OCI-LY7 (cell line): ENCODE results near the gene SLBP. TPM values are rescaled to one million over a fixed set of nuclear protein-coding genes. Genes with fewer than 3 reads are reported as not detected.

Experiments used
- BruUV-seq: library from RNA; stranded (reverse); fragments of 400-500 nt; replicated peaks from 2 replicates; lab custom pipeline; 2021; lab: Mats Ljungman, UMichigan
- CTCF ChIA-PET: fragments of 300-600 bp; sonication (Branson Sonifier 250); formaldehyde crosslinking; loops from one replicate; lab custom pipeline; 2022; ENCODE audit warnings: antibody characterized with exemption; ENCODE audit not compliant: unreplicated experiment; lab: Charles Lee
- POLR2A ChIA-PET: fragments of 300-600 bp; sonication (Branson Sonifier 250); formaldehyde crosslinking; loops from one replicate; lab custom pipeline; 2022; ENCODE audit warnings: antibody characterized with exemption; lab: Charles Lee
- DNase-seq: peaks from one replicate; pipeline ENCODE4 v3.0.0-alpha.2; 2015; ENCODE audit warnings: low spot score
- H2AFZ ChIP-seq: fragments of 200-600 bp; sonication (generic), shearing (Covaris generic); 2 replicates; pipeline ENCODE4 v1.6.1; 2014; ENCODE audit warnings: mild to moderate bottlenecking, antibody characterized with exemption, low read length, moderate library complexity
- H3K27ac ChIP-seq: fragments of 200-600 bp; sonication (generic); 2 replicates; pipeline ENCODE4 v1.5.1; 2014; ENCODE audit warnings: mixed run types, low read depth, mild to moderate bottlenecking, moderate library complexity, low read length, inconsistent platforms; ENCODE audit not compliant: poor library complexity, severe bottlenecking
- H3K36me3 ChIP-seq: fragments of 200-600 bp; sonication (generic); 2 replicates; pipeline ENCODE4 v1.6.1; 2014; ENCODE audit warnings: mild to moderate bottlenecking, antibody characterized with exemption, low read length, moderate library complexity, mixed read lengths; ENCODE audit not compliant: insufficient read depth
- H3K4me1 ChIP-seq: fragments of 200-600 bp; sonication (generic); 2 replicates; pipeline ENCODE4 v1.5.1; 2014; ENCODE audit warnings: mild to moderate bottlenecking, low read length; ENCODE audit not compliant: insufficient read depth, poor library complexity, severe bottlenecking
- H3K4me2 ChIP-seq: fragments of 200-600 bp; sonication (generic); 2 replicates; pipeline ENCODE4 v1.6.1; 2014; ENCODE audit warnings: mild to moderate bottlenecking, low read length
- H3K4me3 ChIP-seq: fragments of 200-600 bp; sonication (generic); 2 replicates; pipeline ENCODE4 v1.5.1; 2014; ENCODE audit warnings: mild to moderate bottlenecking, low read depth, low read length; ENCODE audit not compliant: poor library complexity, severe bottlenecking
- H3K79me2 ChIP-seq: fragments of 200-600 bp; sonication (generic); 2 replicates; pipeline ENCODE4 v1.6.1; 2016; ENCODE audit warnings: low read depth, mild to moderate bottlenecking, low read length, moderate library complexity, mixed read lengths; ENCODE audit not compliant: insufficient read depth
- H3K9me2 ChIP-seq: fragments of 200-600 bp; sonication (generic); 2 replicates; pipeline ENCODE4 v1.6.1; 2016; ENCODE audit warnings: mild to moderate bottlenecking, low read length, mixed read lengths; ENCODE audit not compliant: insufficient read depth
- H3K9me3 ChIP-seq: fragments of 200-600 bp; sonication (generic); 2 replicates; pipeline ENCODE4 v1.6.1; 2014; ENCODE audit warnings: mild to moderate bottlenecking, mixed run types, low read length, mixed read lengths
- H4K20me1 ChIP-seq: fragments of 200-600 bp; sonication (generic); 2 replicates; pipeline ENCODE4 v1.6.1; 2014; ENCODE audit warnings: mild to moderate bottlenecking, antibody characterized with exemption, low read length, moderate library complexity, mixed read lengths; ENCODE audit not compliant: insufficient read depth
- EZH2phosphoT487 ChIP-seq: fragments of 200-600 bp; sonication (generic); IDR thresholded peaks from 2 replicates; pipeline ENCODE4 v1.6.1; 2018; ENCODE audit warnings: low read depth, borderline replicate concordance, mild to moderate bottlenecking, mixed run types, antibody characterized with exemption, low read length, moderate library complexity, mixed read lengths
- intact Hi-C: fragments of 100-400 bp; cut with micrococcal nuclease; formaldehyde crosslinking; loops from one replicate; pipeline ENCODE4 v1.10.0; 2022; ENCODE audit not compliant: unreplicated experiment
- total RNA-seq, 2 experiments: library from RNA; depleted of rRNA in 1 of 2; stranded (reverse); fragments of >200 nt in 1 of 2; shearing (Covaris generic) in 1 of 2; gene quantifications; 2 replicates each; pipeline ENCODE4 v1.2.3, GENCODE V29; 2014 to 2022
- TF ChIP-seq, protein P1 (sequence below): fragments of 200-600 bp; sonication (generic); conservative IDR thresholded peaks from 2 replicates; pipeline ENCODE4 v1.5.1; 2014; ENCODE audit warnings: mild to moderate bottlenecking, antibody characterized with exemption, low read length, moderate library complexity, mixed read lengths

The SLBP gene
- total RNA-seq, 2 experiments from 2014 or later = 159 to 196 TPM

DNA sequence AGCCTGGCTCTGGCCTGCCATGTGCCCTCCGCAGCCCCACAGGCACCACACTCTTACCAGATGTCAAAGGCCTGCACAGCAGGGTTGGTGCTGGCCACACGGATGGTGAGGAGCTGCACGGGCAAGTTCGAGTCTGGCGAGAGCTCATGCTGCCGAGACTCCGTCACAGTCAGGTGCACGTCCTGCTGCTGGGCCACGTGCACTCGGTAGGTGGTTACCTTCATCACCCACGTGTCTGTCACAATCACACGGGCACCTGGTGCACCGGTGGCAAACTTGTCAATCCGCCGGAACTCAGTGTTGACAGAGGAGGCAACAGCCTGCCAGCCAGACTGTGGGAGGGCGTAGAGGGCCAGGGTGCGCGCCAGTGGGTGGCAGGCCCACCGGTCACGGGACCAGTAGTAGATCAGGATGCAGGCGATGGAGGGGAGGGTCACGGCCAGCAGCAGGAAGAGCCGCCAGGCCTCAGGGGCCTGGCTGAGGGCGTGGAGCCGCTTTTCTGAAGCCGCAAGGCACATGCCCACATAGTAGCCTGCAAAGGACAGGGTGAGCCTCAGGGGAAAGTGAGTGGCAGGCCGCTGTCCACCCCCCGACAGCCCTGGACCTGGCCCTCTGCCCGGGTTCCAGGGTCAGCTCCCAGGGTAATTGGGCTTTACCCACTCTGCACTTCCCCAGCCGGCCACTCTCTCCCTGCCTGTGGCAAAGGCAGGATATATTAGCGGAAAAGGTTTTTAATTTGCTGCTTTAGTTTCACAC, 6.2 kb upstream of the SLBP start:
- Histone ChIP-seq H3K9me3 (no peaks in the 10 kb centered on the region), H3K4me3 (peak overlapping the region; percentile 76), H3K36me3 (peaks cover 71% of the 10 kb centered on the region), H3K27ac (peak overlapping the region; percentile 85), H4K20me1 (peaks cover 18% of the 10 kb centered on the region; the same call in 1 of the 2 replicates), H3K4me2 (peak overlapping the region; percentile 91), H2AFZ (no peak overlapping the region), H3K79me2 (peaks cover 62% of the 10 kb centered on the region), H3K4me1 (peaks cover 72% of the 10 kb centered on the region), H3K9me2 (no peaks in the 10 kb centered on the region)
- intact Hi-C loops = loop anchor here (2.0 to 10.0 kb wide), 3 partner anchors 499 to 1043 kb away; partner anchors contain the start of genes ATP5ME, MYL5 and RNF4
- BruUV-seq = TSS peak; percentile 40
- peak; percentile 80 for DNase-seq
- ChIA-PET CTCF (interaction anchor here (0.9 to 1.5 kb wide), 2 partner anchors 25 to 27 kb away, joined by 3 to 5 read pairs; no protein-coding TSS in a partner anchor), POLR2A (interaction anchor here (4.2 kb wide), 1 partner anchor 9 kb away, joined by 16 read pairs; no protein-coding TSS in a partner anchor)
- no peak for TF ChIP-seq EZH2phosphoT487
- TF ChIP-seq, protein P1, sequence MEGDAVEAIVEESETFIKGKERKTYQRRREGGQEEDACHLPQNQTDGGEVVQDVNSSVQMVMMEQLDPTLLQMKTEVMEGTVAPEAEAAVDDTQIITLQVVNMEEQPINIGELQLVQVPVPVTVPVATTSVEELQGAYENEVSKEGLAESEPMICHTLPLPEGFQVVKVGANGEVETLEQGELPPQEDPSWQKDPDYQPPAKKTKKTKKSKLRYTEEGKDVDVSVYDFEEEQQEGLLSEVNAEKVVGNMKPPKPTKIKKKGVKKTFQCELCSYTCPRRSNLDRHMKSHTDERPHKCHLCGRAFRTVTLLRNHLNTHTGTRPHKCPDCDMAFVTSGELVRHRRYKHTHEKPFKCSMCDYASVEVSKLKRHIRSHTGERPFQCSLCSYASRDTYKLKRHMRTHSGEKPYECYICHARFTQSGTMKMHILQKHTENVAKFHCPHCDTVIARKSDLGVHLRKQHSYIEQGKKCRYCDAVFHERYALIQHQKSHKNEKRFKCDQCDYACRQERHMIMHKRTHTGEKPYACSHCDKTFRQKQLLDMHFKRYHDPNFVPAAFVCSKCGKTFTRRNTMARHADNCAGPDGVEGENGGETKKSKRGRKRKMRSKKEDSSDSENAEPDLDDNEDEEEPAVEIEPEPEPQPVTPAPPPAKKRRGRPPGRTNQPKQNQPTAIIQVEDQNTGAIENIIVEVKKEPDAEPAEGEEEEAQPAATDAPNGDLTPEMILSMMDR = no peak

DNA sequence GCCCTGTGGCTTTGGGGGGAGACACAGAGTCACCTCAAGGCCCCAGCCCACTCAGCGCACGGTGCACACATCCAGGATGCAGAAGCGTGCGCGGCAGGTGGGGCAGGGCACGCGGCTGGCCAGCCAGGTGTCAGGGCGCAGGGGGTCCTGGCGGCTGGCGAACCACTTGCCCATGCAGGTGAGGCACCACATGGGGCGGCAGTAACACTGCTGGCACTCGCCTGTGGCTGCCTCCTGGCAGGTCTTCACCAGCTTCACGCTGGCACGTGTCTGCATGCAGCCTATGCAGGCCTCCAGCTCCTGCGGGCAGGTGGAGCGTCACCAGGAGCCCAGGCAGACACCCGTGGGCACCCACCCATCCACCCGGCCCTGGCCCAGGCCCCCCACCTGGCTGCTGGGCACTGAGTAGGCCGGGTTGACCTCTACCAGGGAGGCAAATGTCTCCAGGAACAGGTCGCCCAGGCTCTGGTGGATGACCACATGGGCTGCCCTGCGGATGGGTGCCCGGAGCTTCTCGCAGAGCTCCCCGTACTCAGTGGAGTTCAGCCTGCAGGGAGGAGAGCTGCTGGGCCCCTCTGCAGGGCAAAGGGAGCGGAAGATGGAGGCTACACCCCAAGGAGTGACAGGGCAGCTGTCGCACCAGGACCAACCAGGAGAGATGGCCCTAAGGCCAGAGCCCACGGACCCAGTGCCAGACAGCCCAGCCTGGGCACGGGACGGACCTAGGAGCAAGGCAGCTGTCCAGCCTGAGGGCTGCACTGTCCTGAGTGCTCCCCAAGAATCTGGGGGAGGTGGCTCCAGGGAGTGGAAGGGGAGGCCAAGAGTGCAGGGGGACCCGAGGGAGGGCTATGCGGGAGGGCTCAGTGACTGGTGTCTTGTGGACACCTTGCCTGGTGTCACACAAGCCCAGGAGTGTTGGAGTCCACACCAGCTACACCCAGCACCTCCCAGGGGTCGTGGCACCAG, 5.3 kb upstream of the SLBP start:
- no peaks in the 10 kb centered on the region for H3K9me2 ChIP-seq
- peaks cover 18% of the 10 kb centered on the region; the same call in 1 of the 2 replicates for H4K20me1 ChIP-seq
- intact Hi-C loops = loop anchor here (2.0 to 10.0 kb wide), 3 partner anchors 499 to 1043 kb away; partner anchors contain the start of genes ATP5ME, MYL5 and RNF4
- peaks cover 62% of the 10 kb centered on the region for H3K79me2 ChIP-seq
- CTCF ChIA-PET = interaction anchor here (0.9 to 1.5 kb wide), 2 partner anchors 24 to 26 kb away, joined by 3 to 5 read pairs; no protein-coding TSS in a partner anchor
- H2AFZ ChIP-seq = no peak overlapping the region
- H3K27ac ChIP-seq = peak overlapping the region; percentile 85
- H3K4me1 ChIP-seq = peaks cover 66% of the 10 kb centered on the region
- peak overlapping the region; percentile 76 for H3K4me3 ChIP-seq
- H3K9me3 ChIP-seq = no peaks in the 10 kb centered on the region
- POLR2A ChIA-PET = interaction anchor here (4.2 kb wide), 1 partner anchor 8 kb away, joined by 16 read pairs; no protein-coding TSS in a partner anchor
- peaks cover 69% of the 10 kb centered on the region for H3K36me3 ChIP-seq
- no TSS peak for BruUV-seq
- peak overlapping the region; percentile 91 for H3K4me2 ChIP-seq
- peak; percentile 24 for DNase-seq
- no peak for TF ChIP-seq EZH2phosphoT487
- TF ChIP-seq, protein P1 = no peak
